Endothelial cell of umbilical vein (primary cell): ENCODE measurements around the gene DVL3. TPM values are rescaled to one million over a fixed set of nuclear protein-coding genes. Genes with fewer than 3 reads are reported as not detected.

Source experiments
- BruUV-seq: library from RNA; stranded (reverse); fragments of 400-500 nt; replicated peaks from 2 replicates; lab custom pipeline; 2021; lab: Mats Ljungman, UMichigan
- CTCF ChIA-PET: fragments of 300-600, 350-600 bp; sonication (Branson Sonifier 250); formaldehyde crosslinking; loops from one replicate; lab custom pipeline; 2021; ENCODE audit warnings: antibody characterized with exemption, inconsistent platforms; lab: Charles Lee
- POLR2A ChIA-PET: fragments of 300-600, 350-600 bp; sonication (Branson Sonifier 250); formaldehyde crosslinking; loops from one replicate; lab custom pipeline; 2021; ENCODE audit warnings: antibody characterized with exemption, inconsistent platforms; lab: Charles Lee
- DNase-seq: peaks from one replicate; pipeline ENCODE4 v3.0.0-alpha.2; 2011; ENCODE audit warnings: low read depth, low spot score
- FAIRE-seq: peaks from 2 replicates; lab custom pipeline; 2011; peaks lifted over from hg19 to GRCh38; lab: Jason Lieb, UNC
- H2AFZ ChIP-seq: 2 replicates; pipeline ENCODE4 v1.6.0; 2012; ENCODE audit warnings: low read depth, low read length, control low read depth, inconsistent platforms
- H3K27ac ChIP-seq: 2 replicates; pipeline ENCODE4 v1.5.1; 2011; ENCODE audit warnings: low read depth, mild to moderate bottlenecking, control low read depth, low read length, moderate library complexity; ENCODE audit not compliant: insufficient read depth
- H3K27me3 ChIP-seq, 2 experiments: 2 replicates each; pipeline versions ENCODE4 v1.6.0 to v1.6.1; 2011; ENCODE audit warnings: low read length in 2 of 2, mixed read lengths in 1 of 2; ENCODE audit not compliant: control insufficient read depth in 2 of 2, insufficient read depth in 2 of 2
- H3K36me3 ChIP-seq, 2 experiments: 2 replicates in 1 of 2; 3 replicates in 1 of 2; pipeline ENCODE4 v1.5.1; 2011; ENCODE audit warnings: low read length in 2 of 2, mild to moderate bottlenecking in 1 of 2, moderate library complexity in 1 of 2; ENCODE audit not compliant: control insufficient read depth in 2 of 2, insufficient read depth in 2 of 2; ENCODE audit errors: extremely low read depth in 1 of 2
- H3K4me1 ChIP-seq: 3 replicates; pipeline ENCODE4 v1.5.1; 2011; ENCODE audit warnings: mild to moderate bottlenecking, low read length; ENCODE audit not compliant: control insufficient read depth, insufficient read depth; ENCODE audit errors: extremely low read depth
- H3K4me2 ChIP-seq: 2 replicates; pipeline ENCODE4 v1.6.1; 2011; ENCODE audit warnings: low read length, control low read depth, mixed read lengths; ENCODE audit not compliant: insufficient read depth
- H3K4me3 ChIP-seq, 3 experiments: fragments of 200-600 bp in 1 of 3; sonication (generic), shearing (Covaris generic) in 1 of 3; replicated peaks in 1 of 3; 2 replicates each; pipeline ENCODE4 v1.5.1; 2011 to 2016; ENCODE audit warnings: control low read depth in 3 of 3, low read length in 3 of 3, mild to moderate bottlenecking in 2 of 3, inconsistent platforms in 1 of 3, low read depth in 1 of 3, moderate library complexity in 1 of 3; ENCODE audit not compliant: insufficient read depth in 1 of 3
- H3K79me2 ChIP-seq: 2 replicates; pipeline ENCODE4 v1.6.0; 2012; ENCODE audit warnings: low read length, inconsistent platforms; ENCODE audit not compliant: control insufficient read depth, insufficient read depth
- H3K9ac ChIP-seq: replicated peaks from 2 replicates; pipeline ENCODE3; 2011; ENCODE audit warnings: low read length, control low read depth; ENCODE audit not compliant: insufficient read depth; ENCODE audit errors: extremely low read depth
- H3K9me1 ChIP-seq: replicated peaks from 3 replicates; pipeline ENCODE4 v1.6.0; 2011; ENCODE audit warnings: mild to moderate bottlenecking, low read length; ENCODE audit not compliant: control insufficient read depth, insufficient read depth; ENCODE audit errors: extremely low read depth
- H3K9me3 ChIP-seq: replicated peaks from 2 replicates; pipeline ENCODE4 v1.5.1; 2012; ENCODE audit warnings: low read length, inconsistent platforms; ENCODE audit not compliant: control insufficient read depth, insufficient read depth
- H4K20me1 ChIP-seq: replicated peaks from 2 replicates; pipeline ENCODE3; 2011; ENCODE audit warnings: mild to moderate bottlenecking, low read length; ENCODE audit not compliant: control insufficient read depth, insufficient read depth; ENCODE audit errors: extremely low read depth
- EZH2 ChIP-seq: IDR thresholded peaks from 2 replicates; pipeline ENCODE4 v1.6.1; 2012; ENCODE audit warnings: borderline replicate concordance, low read depth, mild to moderate bottlenecking, moderate library complexity, low read length, inconsistent platforms; ENCODE audit not compliant: severe bottlenecking
- FOS ChIP-seq: IDR thresholded peaks from 2 replicates; pipeline ENCODE4 v1.6.1; 2011; ENCODE audit warnings: mild to moderate bottlenecking, low read length, moderate library complexity, borderline replicate concordance; ENCODE audit not compliant: insufficient read depth
- GATA2 ChIP-seq: IDR thresholded peaks from 2 replicates; pipeline ENCODE4 v1.7.0; 2011; ENCODE audit warnings: low read depth, mild to moderate bottlenecking, moderate library complexity, mixed read lengths, low read length; ENCODE audit not compliant: insufficient read length, insufficient read depth
- JUN ChIP-seq: IDR thresholded peaks from 2 replicates; pipeline ENCODE4 v1.6.1; 2011; ENCODE audit warnings: borderline replicate concordance, low read depth; ENCODE audit not compliant: insufficient read length, insufficient read depth
- MYC ChIP-seq: IDR thresholded peaks from one replicate; pipeline ENCODE4 v1.6.1; 2011; ENCODE audit warnings: mild to moderate bottlenecking, low read depth, low read length
- POLR2A ChIP-seq: IDR thresholded peaks from 2 replicates; pipeline ENCODE4 v1.6.1; 2012; ENCODE audit warnings: low read depth, mild to moderate bottlenecking, control low read depth, low read length
- POLR2AphosphoS5 ChIP-seq: IDR thresholded peaks from 2 replicates; pipeline ENCODE4 v1.6.1; 2012; ENCODE audit warnings: low read depth, mild to moderate bottlenecking, control low read depth, low read length, moderate library complexity; ENCODE audit not compliant: insufficient read depth
- dilution Hi-C: fragments of 300-500 bp; cut with MboI; formaldehyde crosslinking; loops from one replicate; pipeline ENCODE4 v1.15.0; 2019; ENCODE audit warnings: low sequenced_read_pairs; ENCODE audit not compliant: extremely low pct_ligation_motif_present
- intact Hi-C: fragments of 100-400 bp; cut with micrococcal nuclease; formaldehyde crosslinking; loops from one replicate; pipeline ENCODE4 v1.10.0; 2022
- polyA plus RNA-seq, 4 experiments: library from polyadenylated mRNA; depleted of rRNA in 3 of 4; stranded (reverse) in 3 of 4; unstranded in 1 of 4; fragments of >200 nt; gene quantifications; 2 replicates each; pipeline versions ENCODE4 v1.2.1 to v1.2.3, GENCODE V29; 2011 to 2012; ENCODE audit warnings: missing spikeins in 1 of 4
- total RNA-seq: library from RNA; stranded (reverse); gene quantifications from 2 replicates; pipeline ENCODE4 v1.2.3, GENCODE V29; 2021
- TF ChIP-seq, protein P1 (sequence below): IDR thresholded peaks from 2 replicates; pipeline ENCODE4 v1.6.1; 2011; ENCODE audit not compliant: insufficient read depth, insufficient read length
- TF ChIP-seq, protein P2 (sequence below), 2 donors: IDR thresholded peaks; 1 replicate in 1 of 2; 2 replicates in 1 of 2; pipeline ENCODE4 v1.5.1; 2011; ENCODE audit warnings: low read length in 2 of 2, mild to moderate bottlenecking in 2 of 2, moderate library complexity in 2 of 2, control low read depth in 1 of 2, inconsistent platforms in 1 of 2, low read depth in 1 of 2; ENCODE audit not compliant: insufficient read depth in 1 of 2; ENCODE audit errors: extremely low read depth in 1 of 2

The DVL3 gene
- total and polyA plus RNA-seq, 2 donors (not counting 3 experiments of a cell fraction or from before 2014, with no cell fraction given), result 43.8 to 59.0 TPM

DNA sequence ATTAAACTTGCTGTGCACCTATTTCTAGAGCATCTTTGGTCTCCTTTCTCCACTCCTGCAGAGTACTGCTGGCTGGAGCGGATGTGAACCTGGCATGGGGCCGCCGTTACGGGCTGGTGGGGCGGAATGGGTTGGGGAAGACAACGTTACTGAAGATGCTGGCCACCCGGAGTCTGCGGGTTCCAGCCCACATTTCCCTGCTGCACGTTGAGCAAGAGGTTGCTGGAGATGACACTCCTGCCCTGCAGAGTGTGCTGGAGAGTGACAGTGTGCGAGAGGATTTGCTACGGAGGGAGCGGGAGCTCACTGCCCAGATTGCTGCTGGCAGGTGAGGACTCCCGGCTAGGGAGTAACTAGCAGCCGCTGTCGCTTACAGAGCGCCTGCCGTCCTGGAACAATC lies 32.9 kb downstream of the DVL3 start:
- Histone ChIP-seq H3K9me1 (no peaks in the 10 kb centered on the region), H3K27ac (no peak overlapping the region), H3K4me2 (no peak overlapping the region), H3K79me2 (peaks cover 25% of the 10 kb centered on the region), H3K27me3 (no peaks in the 10 kb centered on the region), H4K20me1 (no peaks in the 10 kb centered on the region), H3K9me3 (no peaks in the 10 kb centered on the region), H3K4me3 (no peak overlapping the region), H3K9ac (no peak overlapping the region), H2AFZ (no peak overlapping the region), H3K4me1 (peaks cover 14% of the 10 kb centered on the region), H3K36me3 (peaks cover 16 to 43% of the 10 kb centered on the region in 2 experiments)
- no TSS peak for BruUV-seq
- intact Hi-C loops, result loop anchor here (5.0 kb wide), 1 partner anchor 39 kb away; the partner anchor contains the start of gene VWA5B2
- dilution Hi-C loops, result no loop called here
- no peak for DNase-seq
- POLR2A ChIA-PET, result no interaction called here
- CTCF ChIA-PET, result interaction anchor here (1.0 kb wide), 2 partner anchors 39 to 54 kb away, joined by 3 to 4 read pairs; no protein-coding TSS in a partner anchor
- FAIRE-seq, result no peak
- no peak for TF ChIP-seq FOS
- no peak for TF ChIP-seq JUN
- TF ChIP-seq GATA2, result no peak
- TF ChIP-seq POLR2AphosphoS5, result no peak
- no peak for TF ChIP-seq POLR2A
- TF ChIP-seq, protein P1, sequence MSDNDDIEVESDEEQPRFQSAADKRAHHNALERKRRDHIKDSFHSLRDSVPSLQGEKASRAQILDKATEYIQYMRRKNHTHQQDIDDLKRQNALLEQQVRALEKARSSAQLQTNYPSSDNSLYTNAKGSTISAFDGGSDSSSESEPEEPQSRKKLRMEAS, result no peak
- TF ChIP-seq, protein P2, sequence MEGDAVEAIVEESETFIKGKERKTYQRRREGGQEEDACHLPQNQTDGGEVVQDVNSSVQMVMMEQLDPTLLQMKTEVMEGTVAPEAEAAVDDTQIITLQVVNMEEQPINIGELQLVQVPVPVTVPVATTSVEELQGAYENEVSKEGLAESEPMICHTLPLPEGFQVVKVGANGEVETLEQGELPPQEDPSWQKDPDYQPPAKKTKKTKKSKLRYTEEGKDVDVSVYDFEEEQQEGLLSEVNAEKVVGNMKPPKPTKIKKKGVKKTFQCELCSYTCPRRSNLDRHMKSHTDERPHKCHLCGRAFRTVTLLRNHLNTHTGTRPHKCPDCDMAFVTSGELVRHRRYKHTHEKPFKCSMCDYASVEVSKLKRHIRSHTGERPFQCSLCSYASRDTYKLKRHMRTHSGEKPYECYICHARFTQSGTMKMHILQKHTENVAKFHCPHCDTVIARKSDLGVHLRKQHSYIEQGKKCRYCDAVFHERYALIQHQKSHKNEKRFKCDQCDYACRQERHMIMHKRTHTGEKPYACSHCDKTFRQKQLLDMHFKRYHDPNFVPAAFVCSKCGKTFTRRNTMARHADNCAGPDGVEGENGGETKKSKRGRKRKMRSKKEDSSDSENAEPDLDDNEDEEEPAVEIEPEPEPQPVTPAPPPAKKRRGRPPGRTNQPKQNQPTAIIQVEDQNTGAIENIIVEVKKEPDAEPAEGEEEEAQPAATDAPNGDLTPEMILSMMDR (IDR thresholded peaks at IDR 0.05; ENCODE audit: extremely low read depth in 1 of 2, insufficient read depth in 1 of 2, low read depth in 1 of 2, low read length in 2 of 2), result no peak
- no peak for TF ChIP-seq MYC
- TF ChIP-seq EZH2, result no peak
